Liver (tissue), 3 donors: Measurements from ENCODE around the gene DLK1.

Experiments
- ATF3 ChIP-seq: IDR thresholded peaks from 2 replicates; pipeline ENCODE4 v1.6.1; 2016; ENCODE audit warnings: antibody characterized with exemption
- CTCF ChIP-seq: fragments of 150-350 bp; IDR thresholded peaks from 2 replicates; pipeline ENCODE4 v1.5.1; 2017; ENCODE audit warnings: improper control_type of control experiment, low read depth, low read length; ENCODE audit not compliant: missing input control
- EGR1 ChIP-seq, 2 donors: IDR thresholded peaks; 2 replicates each; pipeline ENCODE4 v1.6.1; 2016 to 2018; ENCODE audit warnings: antibody characterized with exemption in 2 of 2, low read depth in 2 of 2
- FOXA1 ChIP-seq: IDR thresholded peaks from 2 replicates; pipeline ENCODE4 v1.6.1; 2016; ENCODE audit warnings: antibody characterized with exemption
- JUND ChIP-seq, 2 donors: IDR thresholded peaks; 2 replicates each; pipeline ENCODE4 v1.6.1; 2016; ENCODE audit warnings: antibody characterized with exemption in 2 of 2
- REST ChIP-seq: IDR thresholded peaks from 2 replicates; pipeline ENCODE4 v1.6.1; 2016; ENCODE audit warnings: antibody characterized with exemption, mild to moderate bottlenecking
- TAF1 ChIP-seq: conservative IDR thresholded peaks from 2 replicates; pipeline ENCODE4 v1.6.1; 2016; ENCODE audit warnings: antibody characterized with exemption, mild to moderate bottlenecking
- donor health status: healthy.
- donor health status: healthy.

- TF ChIP-seq CTCF = no peak
- no peak for TF ChIP-seq REST
- no peak for TF ChIP-seq EGR1 (IDR thresholded peaks at IDR 0.05; ENCODE audit: low read depth in 2 of 2)
- TF ChIP-seq FOXA1 = no peak
- no peak for TF ChIP-seq ATF3
- no peak for TF ChIP-seq JUND (IDR thresholded peaks at IDR 0.05)
- no peak for TF ChIP-seq TAF1
These were observed 53.0 kb downstream of the DLK1 start for GRCh38 chr14:100779691-100780080.
